ENCODE measurements around the gene MTHFSD. TPM values are rescaled to one million over a fixed set of nuclear protein-coding genes. Genes with fewer than 3 reads are reported as not detected.

MTHFSD gene
- total RNA-seq, 1 donor from 2014 or later: 31.8 TPM

DNA sequence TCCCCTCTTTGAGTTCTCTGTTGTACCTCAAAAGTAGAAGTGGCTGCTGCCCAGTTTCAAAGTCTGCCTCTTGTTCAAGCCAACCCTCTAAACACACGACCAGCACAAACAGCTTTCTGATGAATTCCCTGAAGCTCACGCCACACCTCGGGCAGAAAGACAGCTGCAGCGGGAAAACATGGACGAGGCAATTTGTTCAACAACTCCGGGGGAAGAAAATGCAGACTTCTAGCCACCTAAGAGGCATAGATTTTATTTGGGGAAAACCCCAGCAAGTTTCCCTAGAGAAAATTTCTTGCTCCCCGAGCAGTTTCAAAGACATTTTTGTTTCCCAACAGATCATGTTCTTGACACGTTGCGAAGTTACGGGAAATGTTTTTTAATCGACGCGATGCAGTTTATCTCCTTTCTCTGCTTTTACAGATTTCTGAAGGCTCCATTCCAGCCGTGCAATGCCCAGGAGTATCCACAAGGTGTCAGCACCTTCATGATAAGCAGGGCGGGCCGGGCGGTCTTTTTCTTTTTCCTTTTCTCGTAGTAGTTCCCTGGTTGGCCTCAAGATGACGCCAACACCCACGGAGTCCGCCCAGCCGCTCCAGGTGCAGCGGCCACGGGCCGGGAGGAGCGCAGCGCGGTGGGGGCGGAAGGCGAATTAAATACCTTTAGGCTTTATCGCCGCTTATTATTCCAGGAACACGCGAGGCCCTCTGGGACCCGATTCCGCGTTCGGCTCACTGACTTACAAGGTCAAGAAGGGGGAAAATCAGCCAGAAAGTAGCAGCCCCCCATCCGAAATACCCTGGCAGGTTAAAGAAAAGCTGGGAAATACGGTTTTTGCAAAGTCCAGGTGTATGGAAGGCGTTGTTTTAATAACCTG is 8.7 kb upstream of the MTHFSD start:
- peak overlapping the region; percentile 22 for H3K4me3 Mint-ChIP-seq
- H3K4me1 Mint-ChIP-seq (ENCODE audit: low read depth): peaks cover 9% of the 10 kb centered on the region

DNA sequence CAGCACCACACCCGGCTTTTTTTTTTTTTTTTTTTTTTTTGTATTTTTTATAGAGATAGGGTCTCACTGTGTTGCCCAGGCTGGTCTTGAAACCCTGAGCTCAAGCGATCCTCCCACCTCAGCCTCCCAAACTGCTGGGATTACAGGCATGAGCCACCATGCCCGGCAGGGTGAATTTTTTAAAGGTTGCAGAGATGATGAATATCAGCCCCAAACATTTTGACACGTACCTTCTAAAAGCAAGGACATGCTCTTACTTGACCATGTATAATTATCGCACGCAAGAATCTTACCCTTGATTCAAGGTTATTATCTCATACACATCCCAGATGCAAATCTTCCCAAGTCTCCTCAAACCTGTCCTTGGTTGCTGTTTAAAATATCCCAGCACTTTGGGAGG is 7.3 kb upstream of the MTHFSD start:
- Mint-ChIP-seq H3K9me3 (no peaks in the 10 kb centered on the region), H3K27ac (no peak overlapping the region), H3K4me1 (ENCODE audit: low read depth) (peaks cover 9% of the 10 kb centered on the region), H3K36me3 (ENCODE audit: low read depth) (no peaks in the 10 kb centered on the region), H3K4me3 (no peak overlapping the region), H3K27me3 (ENCODE audit: insufficient read depth) (peaks cover 39% of the 10 kb centered on the region)
- DNase-seq (ENCODE audit: low spot score): no peak
- intact Hi-C loops (cut with micrococcal nuclease): loop anchor here (5.0 kb wide), 1 partner anchor 1075 kb away; no protein-coding TSS in a partner anchor

More for the DNA sequence above, 8.7 kb upstream of the MTHFSD start:
- Mint-ChIP-seq H3K9me3 (no peaks in the 10 kb centered on the region), H3K27me3 (ENCODE audit: insufficient read depth) (peaks cover 45% of the 10 kb centered on the region), H3K27ac (peak overlapping the region; percentile 63), H3K36me3 (ENCODE audit: low read depth) (no peaks in the 10 kb centered on the region)
- intact Hi-C loops (cut with micrococcal nuclease): loop anchor here (1.0 to 5.0 kb wide), 11 partner anchors 8 to 1074 kb away; partner anchors contain the start of gene MTHFSD
- DNase-seq (ENCODE audit: low spot score): peak; percentile 81

DNA sequence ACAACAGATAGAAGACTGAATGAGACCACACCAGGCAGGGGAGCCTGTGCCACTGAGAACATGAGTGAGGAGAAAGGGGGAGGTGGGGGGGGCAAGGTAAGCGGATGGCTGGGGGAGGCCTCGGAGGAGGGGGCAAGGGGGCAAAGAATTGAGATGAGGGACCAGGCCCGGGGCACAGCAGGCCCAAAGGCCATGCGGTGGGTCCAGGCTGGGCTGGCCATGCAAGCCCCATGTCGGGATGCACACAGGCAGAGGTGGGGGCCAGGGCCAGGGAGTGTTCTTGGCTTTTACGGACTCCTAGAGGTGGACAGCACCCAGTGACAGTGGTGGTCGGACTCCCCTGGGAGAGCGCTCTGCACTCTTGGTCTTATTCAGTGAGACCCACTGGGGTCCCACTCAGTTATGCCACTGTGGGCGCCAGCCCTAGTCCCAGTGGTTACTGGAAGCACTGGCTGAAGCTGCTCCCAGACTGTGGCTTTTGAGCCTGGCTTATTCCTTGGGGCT is 4.8 kb upstream of the MTHFSD start:
- H3K9me3 Mint-ChIP-seq: no peaks in the 10 kb centered on the region
- no peak overlapping the region for H3K4me3 Mint-ChIP-seq
- H3K36me3 Mint-ChIP-seq (ENCODE audit: low read depth): peaks cover 3% of the 10 kb centered on the region
- intact Hi-C loops (cut with micrococcal nuclease): loop anchor here (5.0 to 10.0 kb wide), 3 partner anchors 757 to 1205 kb away; partner anchors contain the start of genes C16orf95 and KLHDC4
- peaks cover 20% of the 10 kb centered on the region for H3K4me1 Mint-ChIP-seq (ENCODE audit: low read depth)
- peaks cover 26% of the 10 kb centered on the region for H3K27me3 Mint-ChIP-seq (ENCODE audit: insufficient read depth)
- H3K27ac Mint-ChIP-seq: no peak overlapping the region
- no peak for DNase-seq (ENCODE audit: low spot score)

DNA sequence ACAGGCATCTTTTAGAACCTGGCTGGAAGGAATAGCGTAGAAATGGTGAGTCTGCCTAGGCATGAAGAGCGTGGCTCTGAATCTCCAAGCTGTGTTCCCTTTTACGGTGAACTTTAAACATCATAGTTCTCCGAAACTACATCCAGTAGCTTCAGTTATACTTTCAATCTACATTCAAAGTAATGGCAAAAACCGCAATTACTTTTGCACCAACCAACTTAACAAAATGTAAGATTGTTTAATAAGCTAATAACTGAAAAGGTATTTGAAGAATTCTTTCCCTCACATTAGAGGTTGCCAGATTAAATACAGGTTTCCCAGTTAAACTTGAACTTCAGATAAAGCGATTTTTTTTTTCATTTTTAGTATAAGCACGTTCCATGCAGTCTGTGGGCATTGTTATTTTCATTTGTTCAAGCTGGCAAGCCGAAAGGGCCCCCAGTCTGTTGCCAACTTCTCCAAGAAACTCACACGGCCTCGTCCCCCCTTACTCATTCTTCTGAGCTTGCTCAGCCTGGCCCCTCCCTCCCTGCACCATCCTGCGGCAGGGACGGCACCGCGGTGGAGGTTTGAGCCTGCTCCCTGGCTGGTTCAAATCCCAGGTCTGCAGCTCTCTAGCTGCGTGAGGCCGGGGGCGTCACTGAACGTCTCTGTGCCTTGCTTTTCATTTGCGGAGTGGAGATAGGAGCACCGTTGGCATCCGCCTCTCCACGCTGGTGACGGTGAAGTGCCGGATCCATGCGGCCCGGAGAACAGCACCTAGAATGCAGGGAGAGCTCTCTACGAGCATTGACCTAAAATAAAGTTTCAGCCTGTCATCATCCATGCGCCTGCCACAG is 3.5 kb upstream of the MTHFSD start:
- H3K4me1 Mint-ChIP-seq (ENCODE audit: low read depth): peaks cover 24% of the 10 kb centered on the region
- intact Hi-C loops (cut with micrococcal nuclease): loop anchor here (5.0 to 10.0 kb wide), 2 partner anchors 759 to 1206 kb away; partner anchors contain the start of genes C16orf95 and KLHDC4
- DNase-seq (ENCODE audit: low spot score): no peak
- peaks cover 8% of the 10 kb centered on the region for H3K36me3 Mint-ChIP-seq (ENCODE audit: low read depth)
- H3K27me3 Mint-ChIP-seq (ENCODE audit: insufficient read depth): peaks cover 15% of the 10 kb centered on the region
- no peak overlapping the region for H3K4me3 Mint-ChIP-seq
- H3K27ac Mint-ChIP-seq: no peak overlapping the region
- H3K9me3 Mint-ChIP-seq: no peaks in the 10 kb centered on the region

DNA sequence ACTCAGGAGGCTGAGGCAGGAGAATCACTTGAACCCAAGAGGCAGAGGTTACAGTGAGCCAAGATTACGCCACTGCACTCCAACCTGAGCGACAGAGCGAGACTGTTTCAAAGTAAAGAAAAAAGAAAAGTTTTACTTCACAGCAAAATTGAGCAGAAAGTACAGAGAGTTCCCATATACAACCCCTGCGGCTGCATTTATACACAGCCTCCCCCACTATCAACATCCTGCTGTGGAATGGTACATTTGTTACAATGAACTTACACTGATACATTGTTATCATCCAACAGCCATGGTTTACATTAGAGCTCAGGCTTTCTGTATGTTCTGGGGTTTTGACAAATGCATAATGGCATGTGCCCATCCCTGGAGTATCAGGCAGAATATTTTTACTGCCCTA is 2.6 kb upstream of the MTHFSD start:
- H3K27me3 Mint-ChIP-seq (ENCODE audit: insufficient read depth): peaks cover 7% of the 10 kb centered on the region
- H3K27ac Mint-ChIP-seq: no peak overlapping the region
- peaks cover 8% of the 10 kb centered on the region for H3K36me3 Mint-ChIP-seq (ENCODE audit: low read depth)
- no peak for DNase-seq (ENCODE audit: low spot score)
- peaks cover 20% of the 10 kb centered on the region for H3K4me1 Mint-ChIP-seq (ENCODE audit: low read depth)
- intact Hi-C loops (cut with micrococcal nuclease): loop anchor here (5.0 to 10.0 kb wide), 2 partner anchors 760 to 1207 kb away; partner anchors contain the start of genes C16orf95 and KLHDC4
- no peak overlapping the region for H3K4me3 Mint-ChIP-seq
- no peaks in the 10 kb centered on the region for H3K9me3 Mint-ChIP-seq

DNA sequence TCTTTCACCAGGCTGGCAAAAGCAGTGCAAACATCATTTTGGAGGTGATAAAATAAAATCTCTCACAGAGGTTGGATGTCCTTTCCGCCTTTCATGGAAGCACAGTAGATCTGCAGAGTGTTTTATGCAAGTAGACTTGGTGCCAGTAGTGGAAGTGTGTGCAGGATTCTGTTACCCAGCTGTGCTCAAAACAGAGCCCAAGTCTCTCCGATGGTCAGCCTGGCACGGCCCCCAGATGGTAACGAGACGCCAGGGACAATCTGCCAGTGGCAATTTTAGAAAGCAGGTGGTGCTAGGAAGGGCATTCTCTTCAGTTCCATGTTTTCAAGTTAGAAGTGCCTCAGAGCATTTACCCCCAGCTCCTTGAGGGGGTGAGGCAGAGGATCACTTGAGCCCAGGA is 1.5 kb upstream of the MTHFSD start:
- peak overlapping the region; percentile 86 for H3K4me3 Mint-ChIP-seq
- H3K36me3 Mint-ChIP-seq (ENCODE audit: low read depth): peaks cover 8% of the 10 kb centered on the region
- H3K4me1 Mint-ChIP-seq (ENCODE audit: low read depth): peaks cover 20% of the 10 kb centered on the region
- peaks cover 7% of the 10 kb centered on the region for H3K27me3 Mint-ChIP-seq (ENCODE audit: insufficient read depth)
- H3K27ac Mint-ChIP-seq: no peak overlapping the region
- intact Hi-C loops (cut with micrococcal nuclease): loop anchor here (5.0 to 10.0 kb wide), 2 partner anchors 761 to 1208 kb away; partner anchors contain the start of genes C16orf95 and KLHDC4
- H3K9me3 Mint-ChIP-seq: no peaks in the 10 kb centered on the region
- DNase-seq (ENCODE audit: low spot score): no peak

DNA sequence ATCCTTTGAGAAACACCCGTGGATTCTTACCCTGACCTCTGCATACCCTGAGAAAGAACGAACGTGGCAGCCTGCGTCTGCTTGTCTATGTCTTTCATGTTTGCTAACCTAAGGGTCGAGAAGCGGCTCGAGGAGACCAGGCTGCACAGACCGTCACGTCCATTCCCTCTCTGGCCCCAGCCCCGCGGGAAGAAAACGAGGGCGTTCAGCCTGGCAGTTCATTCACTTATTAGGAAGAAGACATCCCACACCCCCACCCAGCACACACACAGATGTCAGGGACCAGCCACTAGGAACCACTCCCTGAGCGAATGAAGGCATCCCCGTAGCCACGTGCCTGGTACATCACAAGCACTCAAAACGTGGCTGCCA is 655 bp upstream of the MTHFSD start:
- H3K9me3 Mint-ChIP-seq: no peaks in the 10 kb centered on the region
- peaks cover 20% of the 10 kb centered on the region for H3K4me1 Mint-ChIP-seq (ENCODE audit: low read depth)
- peak overlapping the region; percentile 95 for H3K27ac Mint-ChIP-seq
- no peak for DNase-seq (ENCODE audit: low spot score)
- intact Hi-C loops (cut with micrococcal nuclease): loop anchor here (1.0 to 10.0 kb wide), 5 partner anchors 8 to 1209 kb away; partner anchors contain the start of genes C16orf95 and KLHDC4
- H3K4me3 Mint-ChIP-seq: peak overlapping the region; percentile 86
- peaks cover 5% of the 10 kb centered on the region for H3K27me3 Mint-ChIP-seq (ENCODE audit: insufficient read depth)
- H3K36me3 Mint-ChIP-seq (ENCODE audit: low read depth): peaks cover 13% of the 10 kb centered on the region

DNA sequence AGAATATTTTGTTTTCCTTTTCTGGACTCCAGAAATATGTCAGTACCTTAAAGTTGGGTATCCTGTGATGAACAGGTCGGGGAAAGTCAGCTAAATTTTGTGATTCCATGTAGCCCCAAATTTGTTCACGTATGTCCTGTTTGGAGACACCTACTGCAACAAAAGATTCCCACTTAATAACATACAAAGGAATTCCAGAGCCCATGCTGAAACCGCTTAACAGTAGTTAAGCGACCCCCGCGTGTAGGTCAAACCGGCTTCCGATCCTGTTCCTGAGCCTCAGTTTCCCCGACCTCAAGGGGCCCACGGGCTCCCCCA is 477 bp downstream of the MTHFSD start:
- no peak for DNase-seq (ENCODE audit: low spot score)
- H3K36me3 Mint-ChIP-seq (ENCODE audit: low read depth): peaks cover 15% of the 10 kb centered on the region
- intact Hi-C loops (cut with micrococcal nuclease): loop anchor here (2.0 to 10.0 kb wide), 2 partner anchors 840 to 1210 kb away; partner anchors contain the start of gene KLHDC4
- H3K9me3 Mint-ChIP-seq: no peaks in the 10 kb centered on the region
- H3K4me3 Mint-ChIP-seq: peak overlapping the region; percentile 86
- peaks cover 20% of the 10 kb centered on the region for H3K4me1 Mint-ChIP-seq (ENCODE audit: low read depth)
- H3K27ac Mint-ChIP-seq: peak overlapping the region; percentile 95
- peaks cover 5% of the 10 kb centered on the region for H3K27me3 Mint-ChIP-seq (ENCODE audit: insufficient read depth)

DNA sequence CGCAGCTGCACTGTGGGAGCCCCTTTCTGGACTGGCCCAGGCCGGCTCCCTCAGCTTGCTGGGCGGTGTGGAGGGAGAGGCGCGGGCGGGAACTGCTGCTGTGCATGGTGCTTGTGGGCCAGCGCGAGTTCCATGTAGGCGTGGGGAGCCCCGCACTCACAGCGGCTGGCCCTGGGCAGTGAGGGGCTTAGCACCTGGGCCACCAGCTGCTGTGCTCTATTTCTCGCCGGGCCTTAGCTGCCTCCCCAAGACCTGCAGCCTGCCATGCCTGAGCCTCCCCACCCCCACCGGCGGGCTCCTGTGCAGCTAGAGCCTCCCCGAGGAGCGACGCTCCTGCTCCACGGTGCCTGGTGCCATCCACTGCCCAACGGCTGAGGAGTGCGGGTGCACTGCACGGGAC is 1.7 kb downstream of the MTHFSD start:
- peaks cover 5% of the 10 kb centered on the region for H3K27me3 Mint-ChIP-seq (ENCODE audit: insufficient read depth)
- H3K4me3 Mint-ChIP-seq: peak overlapping the region; percentile 86
- intact Hi-C loops (cut with micrococcal nuclease): loop anchor here (10.0 kb wide), 1 partner anchor 1211 kb away; the partner anchor contains the start of gene KLHDC4
- no peak for DNase-seq (ENCODE audit: low spot score)
- H3K4me1 Mint-ChIP-seq (ENCODE audit: low read depth): peaks cover 24% of the 10 kb centered on the region
- H3K36me3 Mint-ChIP-seq (ENCODE audit: low read depth): peaks cover 16% of the 10 kb centered on the region
- H3K9me3 Mint-ChIP-seq: no peaks in the 10 kb centered on the region
- H3K27ac Mint-ChIP-seq: no peak overlapping the region

DNA sequence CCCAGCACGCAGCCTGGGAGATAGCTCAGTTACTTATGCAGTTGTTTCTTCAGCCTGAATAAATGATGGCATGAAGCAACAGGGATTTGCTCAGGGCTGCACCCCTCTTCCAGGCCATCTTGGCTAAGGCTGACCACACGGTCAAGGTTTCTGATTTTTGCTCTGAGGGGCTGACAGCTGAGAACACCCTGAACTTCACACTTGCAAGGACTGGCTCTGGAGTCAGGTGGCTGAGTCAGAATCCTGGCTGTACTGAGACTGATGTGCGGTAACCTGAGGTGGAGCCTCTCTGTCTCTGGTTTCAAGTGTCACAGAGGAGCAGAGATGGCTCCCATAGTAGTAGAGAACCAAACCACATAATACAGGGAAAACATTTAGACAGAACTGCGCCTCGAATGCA is 4.8 kb downstream of the MTHFSD start:
- Mint-ChIP-seq H3K27me3 (ENCODE audit: insufficient read depth) (no peaks in the 10 kb centered on the region), H3K4me3 (no peak overlapping the region), H3K4me1 (ENCODE audit: low read depth) (peaks cover 17% of the 10 kb centered on the region), H3K27ac (no peak overlapping the region), H3K9me3 (no peaks in the 10 kb centered on the region), H3K36me3 (ENCODE audit: low read depth) (peaks cover 21% of the 10 kb centered on the region)
- intact Hi-C loops (cut with micrococcal nuclease): loop anchor here (10.0 kb wide), 1 partner anchor 1215 kb away; the partner anchor contains the start of gene KLHDC4
- DNase-seq (ENCODE audit: low spot score): no peak

DNA sequence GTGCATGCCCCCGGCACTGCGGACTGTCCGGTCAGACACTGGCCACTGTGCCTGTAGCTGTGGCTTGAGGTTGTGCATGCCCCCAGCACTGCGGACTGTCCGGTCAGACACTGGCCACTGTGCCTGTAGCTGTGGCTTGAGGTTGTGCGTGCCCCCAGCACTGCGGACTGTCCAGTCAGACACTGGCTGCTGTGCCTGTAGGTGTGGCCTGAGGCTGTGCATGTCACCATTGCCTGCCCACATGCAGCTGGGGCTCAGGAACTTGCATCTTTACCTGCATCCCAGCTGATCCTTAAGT is 5.2 kb downstream of the MTHFSD start:
- Mint-ChIP-seq H3K36me3 (ENCODE audit: low read depth) (peaks cover 20% of the 10 kb centered on the region), H3K27me3 (ENCODE audit: insufficient read depth) (no peaks in the 10 kb centered on the region), H3K27ac (no peak overlapping the region), H3K9me3 (no peaks in the 10 kb centered on the region), H3K4me1 (ENCODE audit: low read depth) (peaks cover 13% of the 10 kb centered on the region), H3K4me3 (no peak overlapping the region)
- intact Hi-C loops (cut with micrococcal nuclease): loop anchor here (10.0 kb wide), 1 partner anchor 1215 kb away; the partner anchor contains the start of gene KLHDC4
- no peak for DNase-seq (ENCODE audit: low spot score)

DNA sequence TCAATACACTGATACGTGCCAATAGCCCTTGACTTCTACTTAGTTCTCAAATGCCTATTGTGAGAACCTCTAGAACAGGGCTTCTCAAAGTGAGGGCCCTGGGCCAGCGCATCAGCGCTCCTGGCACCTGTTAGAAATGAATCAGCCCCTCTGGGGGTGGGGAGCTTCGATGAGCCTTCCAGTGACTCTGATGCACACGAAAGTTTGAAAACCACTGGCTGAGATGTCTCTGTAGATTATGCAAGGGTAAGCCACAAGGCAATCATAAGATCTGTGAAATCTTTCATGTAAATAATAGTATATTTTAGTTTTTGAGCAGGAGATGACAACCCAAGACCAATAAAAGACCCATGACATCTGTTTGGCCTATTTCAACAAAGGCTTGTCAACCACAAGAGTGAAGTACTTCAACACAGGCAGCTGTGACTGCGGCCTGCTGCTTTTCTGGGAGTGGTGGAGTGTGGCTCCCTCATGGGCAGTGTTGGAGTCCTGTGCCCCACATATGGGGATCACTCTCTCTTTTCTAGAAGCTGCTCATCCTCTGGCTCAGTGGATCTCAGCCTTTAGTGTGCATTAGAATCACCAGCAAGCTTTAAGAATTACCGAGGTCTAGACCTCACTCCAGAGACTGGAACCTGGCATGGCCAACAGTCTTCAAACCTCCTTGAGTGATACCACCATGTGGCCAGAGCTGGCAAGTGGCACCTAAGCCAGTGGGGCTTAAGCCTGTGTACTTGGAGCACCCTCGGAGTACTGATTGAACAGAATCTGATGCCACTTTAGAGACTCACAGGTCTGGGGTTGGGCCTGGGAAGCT is 5.8 kb downstream of the MTHFSD start:
- no peak overlapping the region for H3K4me3 Mint-ChIP-seq
- H3K4me1 Mint-ChIP-seq (ENCODE audit: low read depth): peaks cover 11% of the 10 kb centered on the region
- intact Hi-C loops (cut with micrococcal nuclease): no loop called here
- peaks cover 23% of the 10 kb centered on the region for H3K36me3 Mint-ChIP-seq (ENCODE audit: low read depth)
- H3K27me3 Mint-ChIP-seq (ENCODE audit: insufficient read depth): no peaks in the 10 kb centered on the region
- no peak for DNase-seq (ENCODE audit: low spot score)
- no peaks in the 10 kb centered on the region for H3K9me3 Mint-ChIP-seq
- no peak overlapping the region for H3K27ac Mint-ChIP-seq
